GM12878 (cell line): Measurements from ENCODE around the gene PNPLA5. TPM values are rescaled to one million over a fixed set of nuclear protein-coding genes. Genes with fewer than 3 reads are reported as not detected.

ENCODE experiments used
- ATAC-seq: fragments of 200-7000 bp; cut with Tn5 transposase; 3 replicates; pipeline ENCODE4 v1.9.1; 2020; ENCODE audit warnings: mild to moderate bottlenecking, moderate library complexity
- BruUV-seq: library from RNA; stranded (reverse); fragments of 400-500 nt; replicated peaks from 2 replicates; lab custom pipeline; 2021; lab: Mats Ljungman, UMichigan
- CTCF ChIA-PET: fragments of 300-600 bp; sonication (Branson Sonifier 250); formaldehyde crosslinking; extraction: SDS; loops from one replicate; lab custom pipeline; 2021; ENCODE audit warnings: inconsistent platforms; lab: Yijun Ruan, JAX
- POLR2A ChIA-PET: fragments of 350-600 bp; formaldehyde crosslinking; extraction: SDS; loops from one replicate; lab custom pipeline; 2021; ENCODE audit warnings: inconsistent platforms; lab: Charles Lee
- RAD21 ChIA-PET: fragments of 300-600 bp; sonication (Branson Sonifier 250); formaldehyde crosslinking; loops from one replicate; lab custom pipeline; 2023; ENCODE audit warnings: antibody characterized with exemption; ENCODE audit not compliant: unreplicated experiment; lab: Charles Lee
- SMC1A ChIA-PET: fragments of 300-600 bp; sonication (Branson Sonifier 250); formaldehyde crosslinking; loops from one replicate; lab custom pipeline; 2023; ENCODE audit not compliant: unreplicated experiment, uncharacterized antibody; lab: Charles Lee
- DNase-seq: peaks from one replicate; pipeline ENCODE4 v3.0.0-alpha.2; 2011; ENCODE audit warnings: low read depth, low spot score
- FAIRE-seq: peaks from 3 replicates; lab custom pipeline; 2011; peaks lifted over from hg19 to GRCh38; lab: Jason Lieb, UNC
- H2AFZ ChIP-seq: 2 replicates; pipeline ENCODE4 v1.6.0; 2011; ENCODE audit warnings: low read depth, low read length, control low read depth; ENCODE audit not compliant: control insufficient read depth
- H3K27ac ChIP-seq: 2 replicates; pipeline ENCODE4 v1.5.1; 2011; ENCODE audit warnings: control low read depth; ENCODE audit not compliant: control insufficient read depth, insufficient read depth
- H3K27me3 ChIP-seq, 2 experiments: replicated peaks in 1 of 2; 2 replicates each; pipeline versions ENCODE4 v1.6.0 to v1.6.1; 2011; ENCODE audit warnings: low read length in 1 of 2; ENCODE audit not compliant: control insufficient read depth in 2 of 2, insufficient read depth in 2 of 2
- H3K36me3 ChIP-seq, 2 experiments: 2 replicates each; pipeline ENCODE4 v1.5.1; 2011; ENCODE audit warnings: low read length in 1 of 2; ENCODE audit not compliant: control insufficient read depth in 2 of 2, insufficient read depth in 2 of 2
- H3K4me1 ChIP-seq: 2 replicates; pipeline ENCODE4 v1.6.1; 2011; ENCODE audit warnings: mild to moderate bottlenecking, low read length, moderate library complexity, mixed read lengths; ENCODE audit not compliant: control insufficient read depth, insufficient read depth
- H3K4me2 ChIP-seq: 2 replicates; pipeline ENCODE4 v1.6.0; 2011; ENCODE audit warnings: control low read depth; ENCODE audit not compliant: control insufficient read depth, insufficient read depth
- H3K4me3 ChIP-seq: fragments of 200-600 bp; sonication (generic); 2 replicates; pipeline ENCODE4 v1.5.1; 2016
- H3K79me2 ChIP-seq: 2 replicates; pipeline ENCODE4 v1.6.0; 2011; ENCODE audit warnings: low read length; ENCODE audit not compliant: control insufficient read depth, insufficient read depth
- H3K9ac ChIP-seq: 2 replicates; pipeline ENCODE4 v1.8.0; 2011; ENCODE audit warnings: low read length, control low read depth, mixed read lengths; ENCODE audit not compliant: control insufficient read depth, insufficient read depth
- H3K9me3 ChIP-seq: replicated peaks from 3 replicates; pipeline ENCODE4 v1.5.1; 2011; ENCODE audit warnings: mild to moderate bottlenecking, low read length; ENCODE audit not compliant: control insufficient read depth, insufficient read depth
- H4K20me1 ChIP-seq: 2 replicates; pipeline ENCODE4 v1.6.0; 2011; ENCODE audit not compliant: control insufficient read depth, insufficient read depth
- BACH1 ChIP-seq: fragments of 450-650 bp; IDR thresholded peaks from 2 replicates; pipeline ENCODE4 v1.6.1; 2017; ENCODE audit warnings: mild to moderate bottlenecking, borderline replicate concordance
- CHD2 ChIP-seq: IDR thresholded peaks from 2 replicates; pipeline ENCODE4 v1.6.1; 2011; ENCODE audit warnings: low read depth, low read length, improper control_type of control experiment, borderline replicate concordance
- CREB1 ChIP-seq: IDR thresholded peaks from 2 replicates; pipeline ENCODE4 v1.6.1; 2012; ENCODE audit warnings: low read depth, mild to moderate bottlenecking, inconsistent platforms
- EGR1 ChIP-seq, 2 experiments: IDR thresholded peaks; 1 replicate in 1 of 2; 2 replicates in 1 of 2; pipeline ENCODE4 v1.6.1; 2011 to 2012; ENCODE audit warnings: low read depth in 2 of 2, low read length in 2 of 2, borderline replicate concordance in 1 of 2, mild to moderate bottlenecking in 1 of 2, moderate library complexity in 1 of 2
- ESRRA ChIP-seq: IDR thresholded peaks from 2 replicates; pipeline ENCODE4 v1.6.1; 2012; ENCODE audit warnings: mild to moderate bottlenecking, low read length, improper control_type of control experiment
- FOXM1 ChIP-seq: IDR thresholded peaks from 2 replicates; pipeline ENCODE4 v1.6.1; 2012; ENCODE audit warnings: low read depth, mild to moderate bottlenecking, inconsistent platforms, low read length, moderate library complexity
- JUNB ChIP-seq: IDR thresholded peaks from 2 replicates; pipeline ENCODE4 v1.6.1; 2016; ENCODE audit warnings: antibody characterized with exemption, mild to moderate bottlenecking
- MAX ChIP-seq: IDR thresholded peaks from 2 replicates; pipeline ENCODE4 v1.6.1; 2012; ENCODE audit warnings: low read depth, low read length, improper control_type of control experiment
- NFYB ChIP-seq: IDR thresholded peaks from 2 replicates; pipeline ENCODE4 v1.6.1; 2011; ENCODE audit warnings: low read depth, mild to moderate bottlenecking, low read length, improper control_type of control experiment, moderate library complexity; ENCODE audit not compliant: insufficient read depth
- NRF1 ChIP-seq: conservative IDR thresholded peaks from 2 replicates; pipeline ENCODE4 v1.6.1; 2011; ENCODE audit warnings: mild to moderate bottlenecking, low read depth, low read length, improper control_type of control experiment
- RELA ChIP-seq: fragments of 450-650 bp; IDR thresholded peaks from 2 replicates; pipeline ENCODE4 v1.8.0; 2014; ENCODE audit warnings: borderline replicate concordance; ENCODE audit not compliant: partially characterized antibody
- RELB ChIP-seq: fragments of 450-650 bp; IDR thresholded peaks from 2 replicates; pipeline ENCODE4 v1.6.1; 2017; ENCODE audit warnings: low read depth, mild to moderate bottlenecking, moderate library complexity
- SIN3A ChIP-seq: IDR thresholded peaks from 2 replicates; pipeline ENCODE4 v1.6.1; 2012; ENCODE audit warnings: low read depth, low read length, improper control_type of control experiment
- SMAD5 ChIP-seq: IDR thresholded peaks from 2 replicates; pipeline ENCODE4 v1.6.1; 2016; ENCODE audit warnings: antibody characterized with exemption, low read depth
- SREBF2 ChIP-seq: IDR thresholded peaks from 2 replicates; pipeline ENCODE4 v1.6.1; 2012; ENCODE audit warnings: mild to moderate bottlenecking, low read length
- STAT1 ChIP-seq: fragments of 450-650 bp; conservative IDR thresholded peaks from 2 replicates; pipeline ENCODE4 v1.6.1; 2014; ENCODE audit warnings: antibody characterized with exemption, mild to moderate bottlenecking
- STAT3 ChIP-seq: IDR thresholded peaks from 2 replicates; pipeline ENCODE4 v1.6.1; 2011; ENCODE audit warnings: low read depth, low read length, improper control_type of control experiment
- USF1 ChIP-seq: IDR thresholded peaks from 2 replicates; pipeline ENCODE4 v1.6.1; 2011; ENCODE audit warnings: borderline replicate concordance, low read depth, mild to moderate bottlenecking, moderate library complexity, mixed read lengths, low read length; ENCODE audit not compliant: insufficient read depth; ENCODE audit errors: extremely low read length
- ZNF207 ChIP-seq: fragments of 450-650 bp; IDR thresholded peaks from 2 replicates; pipeline ENCODE4 v1.6.1; 2014; ENCODE audit warnings: antibody characterized with exemption, mild to moderate bottlenecking, borderline replicate concordance
- ZZZ3 ChIP-seq: IDR thresholded peaks from 2 replicates; pipeline ENCODE4 v1.6.1; 2011; ENCODE audit warnings: low read depth; ENCODE audit not compliant: control insufficient read depth, insufficient read length
- WGBS: methylation state at CpG from one replicate; pipeline ENCODE4 v1.1.6; 2016; ENCODE audit warnings: low lambda C conversion rate; ENCODE audit not compliant: insufficient replicate concordance, insufficient coverage; ENCODE audit errors: missing lambda C conversion rate; 5-methylcytosine and 5-hydroxymethylcytosine counted together
- in situ Hi-C: fragments of 300-500 bp; cut with MboI; formaldehyde crosslinking; loops from 9 replicates; pipeline ENCODE4 v1.14.3; 2018; ENCODE audit warnings: mixed read lengths
- intact Hi-C: fragments of 100-400 bp; cut with micrococcal nuclease; formaldehyde crosslinking; loops from one replicate; pipeline ENCODE4 v1.14.2; 2022; ENCODE audit not compliant: unreplicated experiment
- polyA plus RNA-seq, 11 experiments: library from polyadenylated mRNA; depleted of rRNA in 4 of 11; unstranded in 6 of 11; stranded (reverse) in 5 of 11; fragments of >200 nt; fragmentation: Nextera tagmentation in 4 of 11; fragmentation: Illumina TruSeq in 1 of 11; extraction: Ambion mirVana in 4 of 11; extraction: Trizol in 1 of 11; gene quantifications; 1 replicate in 1 of 11; 2 replicates in 10 of 11; pipeline versions ENCODE4 v1.2.1 to v1.2.3, GENCODE V29; 2011 to 2016; ENCODE audit warnings: inconsistent platforms in 2 of 11, missing spikeins in 2 of 11, low read depth in 1 of 11
- total RNA-seq, 4 experiments: library from RNA; depleted of rRNA in 3 of 4; stranded (reverse); fragments of >200 nt in 3 of 4; fragmentation: Illumina TruSeq in 1 of 4; extraction: Trizol in 1 of 4; gene quantifications; 2 replicates each; pipeline versions ENCODE4 v1.2.1 to v1.2.3, GENCODE V29; 2013 to 2021

PNPLA5 gene
- total and polyA plus RNA-seq, 10 of the 15 experiments (the other 5 are each of a cell fraction or from before 2014, with no cell fraction given): not detected

GRCh38 chr22:43843783-43844530 lies 47.9 kb downstream of the PNPLA5 start (continued):
- no peak for TF ChIP-seq NRF1
- TF ChIP-seq SMAD5: no peak
- TF ChIP-seq SIN3A: no peak

GRCh38 chr22:43841742-43842141 lies 50.1 kb downstream of the PNPLA5 start:
- H3K4me2 ChIP-seq: no peak overlapping the region
- no peak overlapping the region for H3K27ac ChIP-seq
- ChIA-PET SMC1A (interaction anchor here (0.6 kb wide), 1 partner anchor 276 kb away, joined by 3 read pairs; no protein-coding TSS in a partner anchor), RAD21 (no interaction called here), POLR2A (no interaction called here), CTCF (no interaction called here)
- no peak overlapping the region for H2AFZ ChIP-seq
- FAIRE-seq (no peak), ATAC-seq (no peak), DNase-seq (no peak)
- BruUV-seq: no TSS peak
- intact Hi-C loops: no loop called here
- peaks cover 3% of the 10 kb centered on the region in 2 experiments; a peak in 3 of 4 replicates for H3K27me3 ChIP-seq
- no peak for TF ChIP-seq ESRRA
- no peak for TF ChIP-seq STAT1
- no peak for TF ChIP-seq MAX
- TF ChIP-seq BACH1: no peak
- no peak for TF ChIP-seq STAT3
- TF ChIP-seq RELA: no peak
- no peak for TF ChIP-seq NFYB
- TF ChIP-seq ZZZ3: no peak
- no peak for TF ChIP-seq JUNB
- TF ChIP-seq CHD2: no peak
- no peak for TF ChIP-seq USF1
- no peak for TF ChIP-seq CREB1
- TF ChIP-seq EGR1 (IDR thresholded peaks at IDR 0.05; ENCODE audit: borderline replicate concordance in 1 of 2, low read depth in 2 of 2, low read length in 2 of 2): no peak
- TF ChIP-seq RELB: no peak
- no peak for TF ChIP-seq FOXM1
- no peak for TF ChIP-seq SREBF2
- TF ChIP-seq ZNF207: no peak
- no peaks in the 10 kb centered on the region for H3K9me3 ChIP-seq
- H3K4me1 ChIP-seq: no peaks in the 10 kb centered on the region
- in situ Hi-C loops: no loop called here
- H3K79me2 ChIP-seq: no peaks in the 10 kb centered on the region
- no peaks in the 10 kb centered on the region for H3K36me3 ChIP-seq
- H4K20me1 ChIP-seq: no peaks in the 10 kb centered on the region
- 28% methylated on average over 21 of the region's 21 CpGs for WGBS
- no peak overlapping the region for H3K4me3 ChIP-seq
- no peak overlapping the region for H3K9ac ChIP-seq
